ENCODE measurements around the gene FSCN2.

Gene FSCN2

DNA sequence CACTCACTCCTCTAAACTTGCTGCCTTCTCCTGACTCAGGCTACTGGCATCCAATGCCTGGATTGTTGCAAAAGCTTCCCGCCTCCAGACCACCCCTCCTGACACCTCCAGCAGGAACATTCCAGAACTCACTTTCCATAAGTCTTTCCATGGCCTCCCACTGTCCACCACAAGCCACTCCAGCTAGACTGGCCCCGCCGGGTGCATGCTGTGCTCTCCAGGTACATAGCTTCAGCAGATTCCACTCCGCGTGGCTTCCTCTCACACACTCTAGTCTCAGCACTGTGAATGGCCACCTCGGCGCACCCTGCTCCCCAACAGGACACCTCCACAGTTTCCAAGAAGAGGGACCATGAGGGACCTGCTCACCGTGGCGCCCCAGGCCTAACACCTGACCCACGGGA, 49.9 kb downstream of the FSCN2 start:
- Histone ChIP-seq H3K36me3 (replicated peaks; ENCODE audit: insufficient read depth, low read length) (no peaks in the 10 kb centered on the region), H3K9me3 (replicated peaks; ENCODE audit: insufficient read depth, low read length) (no peaks in the 10 kb centered on the region), H3K4me1 (ENCODE audit: low read length) (no peaks in the 10 kb centered on the region), H2AFZ (ENCODE audit: low read length) (no peak overlapping the region), H3K9me2 (replicated peaks; ENCODE audit: insufficient read depth, low read length) (no peaks in the 10 kb centered on the region), H3K79me2 (ENCODE audit: low read length) (peaks cover 61% of the 10 kb centered on the region), H3K4me2 (ENCODE audit: low read depth, low read length) (no peak overlapping the region), H4K20me1 (ENCODE audit: insufficient read depth, low read length) (no peaks in the 10 kb centered on the region), H3F3A (ENCODE audit: insufficient read depth, low read length) (no peaks in the 10 kb centered on the region), H3K4me3 (ENCODE audit: low read length) (no peak overlapping the region), H3K9ac (ENCODE audit: low read length) (no peak overlapping the region), H3K27me3 (replicated peaks; ENCODE audit: insufficient read depth, low read length) (no peaks in the 10 kb centered on the region), H3K27ac (ENCODE audit: low read length) (no peak overlapping the region)
- TF ChIP-seq EZH2phosphoT487 (IDR thresholded peaks at IDR 0.05; ENCODE audit: low read length) (no peak), EZH2 (optimal IDR thresholded peaks at IDR 0.05; ENCODE audit: low read depth, low read length) (no peak)
- TF ChIP-seq, protein P1, sequence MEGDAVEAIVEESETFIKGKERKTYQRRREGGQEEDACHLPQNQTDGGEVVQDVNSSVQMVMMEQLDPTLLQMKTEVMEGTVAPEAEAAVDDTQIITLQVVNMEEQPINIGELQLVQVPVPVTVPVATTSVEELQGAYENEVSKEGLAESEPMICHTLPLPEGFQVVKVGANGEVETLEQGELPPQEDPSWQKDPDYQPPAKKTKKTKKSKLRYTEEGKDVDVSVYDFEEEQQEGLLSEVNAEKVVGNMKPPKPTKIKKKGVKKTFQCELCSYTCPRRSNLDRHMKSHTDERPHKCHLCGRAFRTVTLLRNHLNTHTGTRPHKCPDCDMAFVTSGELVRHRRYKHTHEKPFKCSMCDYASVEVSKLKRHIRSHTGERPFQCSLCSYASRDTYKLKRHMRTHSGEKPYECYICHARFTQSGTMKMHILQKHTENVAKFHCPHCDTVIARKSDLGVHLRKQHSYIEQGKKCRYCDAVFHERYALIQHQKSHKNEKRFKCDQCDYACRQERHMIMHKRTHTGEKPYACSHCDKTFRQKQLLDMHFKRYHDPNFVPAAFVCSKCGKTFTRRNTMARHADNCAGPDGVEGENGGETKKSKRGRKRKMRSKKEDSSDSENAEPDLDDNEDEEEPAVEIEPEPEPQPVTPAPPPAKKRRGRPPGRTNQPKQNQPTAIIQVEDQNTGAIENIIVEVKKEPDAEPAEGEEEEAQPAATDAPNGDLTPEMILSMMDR (IDR thresholded peaks at IDR 0.05; ENCODE audit: low read length), result no peak
- DNase-seq, result no peak

DNA sequence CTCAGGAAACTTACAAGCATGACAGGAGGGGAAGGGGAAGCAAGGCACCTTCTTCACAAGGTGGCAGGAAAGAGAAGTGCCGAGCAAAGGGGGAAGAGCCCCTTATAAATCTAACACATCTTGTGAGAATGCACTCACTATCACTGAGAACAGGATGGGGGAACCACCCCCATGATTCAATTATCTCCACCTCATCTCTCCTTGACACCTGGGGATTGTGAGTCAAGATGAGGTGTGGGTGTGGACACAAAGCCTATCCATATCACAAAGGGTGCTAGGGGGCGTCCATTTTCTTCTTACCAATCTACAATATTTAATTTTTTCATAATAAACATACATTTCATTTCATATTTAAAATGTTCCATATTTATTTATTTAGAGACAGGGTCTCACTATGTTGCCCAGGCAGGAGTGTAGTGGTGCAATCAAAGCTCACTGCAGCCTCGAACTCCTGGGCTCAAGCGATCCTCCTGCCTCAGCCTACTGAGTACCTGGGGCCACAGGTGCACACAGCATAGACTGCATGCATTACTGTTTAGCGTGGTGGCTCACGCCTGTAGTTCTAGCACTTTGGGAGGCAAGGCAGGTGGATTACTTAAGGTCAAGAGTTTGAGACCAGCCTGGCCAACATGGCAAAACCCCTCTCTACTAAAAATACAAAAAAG, 50.5 kb downstream of the FSCN2 start:
- no peak for DNase-seq
- Histone ChIP-seq H3K9ac (ENCODE audit: low read length) (no peak overlapping the region), H3K27ac (ENCODE audit: low read length) (no peak overlapping the region), H3K9me3 (replicated peaks; ENCODE audit: insufficient read depth, low read length) (no peaks in the 10 kb centered on the region), H4K20me1 (ENCODE audit: insufficient read depth, low read length) (no peaks in the 10 kb centered on the region), H2AFZ (ENCODE audit: low read length) (no peak overlapping the region), H3K4me2 (ENCODE audit: low read depth, low read length) (no peak overlapping the region), H3K79me2 (ENCODE audit: low read length) (peaks cover 64% of the 10 kb centered on the region), H3K36me3 (replicated peaks; ENCODE audit: insufficient read depth, low read length) (no peaks in the 10 kb centered on the region), H3K27me3 (replicated peaks; ENCODE audit: insufficient read depth, low read length) (no peaks in the 10 kb centered on the region), H3K9me2 (replicated peaks; ENCODE audit: insufficient read depth, low read length) (no peaks in the 10 kb centered on the region), H3F3A (ENCODE audit: insufficient read depth, low read length) (no peaks in the 10 kb centered on the region), H3K4me3 (ENCODE audit: low read length) (no peak overlapping the region), H3K4me1 (ENCODE audit: low read length) (no peaks in the 10 kb centered on the region)
- TF ChIP-seq, protein P1 (IDR thresholded peaks at IDR 0.05; ENCODE audit: low read length), result no peak
- TF ChIP-seq EZH2 (optimal IDR thresholded peaks at IDR 0.05; ENCODE audit: low read depth, low read length), result no peak
- TF ChIP-seq EZH2phosphoT487 (IDR thresholded peaks at IDR 0.05; ENCODE audit: low read length), result no peak

GRCh38 chr17:81579298-81579697, 51.1 kb downstream of the FSCN2 start:
- H3K4me2 ChIP-seq (ENCODE audit: low read depth, low read length), result no peak overlapping the region

More at GRCh38 chr17:81579298-81579697, 51.1 kb downstream of the FSCN2 start:
- Histone ChIP-seq H3K4me3 (ENCODE audit: low read length) (no peak overlapping the region), H3K4me1 (ENCODE audit: low read length) (no peaks in the 10 kb centered on the region), H3K9ac (ENCODE audit: low read length) (no peak overlapping the region), H4K20me1 (ENCODE audit: insufficient read depth, low read length) (no peaks in the 10 kb centered on the region), H3K27me3 (replicated peaks; ENCODE audit: insufficient read depth, low read length) (no peaks in the 10 kb centered on the region), H3K9me2 (replicated peaks; ENCODE audit: insufficient read depth, low read length) (no peaks in the 10 kb centered on the region), H3F3A (ENCODE audit: insufficient read depth, low read length) (no peaks in the 10 kb centered on the region), H3K36me3 (replicated peaks; ENCODE audit: insufficient read depth, low read length) (no peaks in the 10 kb centered on the region), H2AFZ (ENCODE audit: low read length) (no peak overlapping the region), H3K9me3 (replicated peaks; ENCODE audit: insufficient read depth, low read length) (no peaks in the 10 kb centered on the region), H3K79me2 (ENCODE audit: low read length) (peaks cover 61% of the 10 kb centered on the region), H3K27ac (ENCODE audit: low read length) (no peak overlapping the region)
- DNase-seq, result no peak
- TF ChIP-seq, protein P1 (IDR thresholded peaks at IDR 0.05; ENCODE audit: low read length), result no peak
- TF ChIP-seq EZH2 (optimal IDR thresholded peaks at IDR 0.05; ENCODE audit: low read depth, low read length) (no peak), EZH2phosphoT487 (IDR thresholded peaks at IDR 0.05; ENCODE audit: low read length) (no peak)

Data from MM.1S (cell line).